ENCODE results near the gene GSDME.

The GSDME gene

DNA sequence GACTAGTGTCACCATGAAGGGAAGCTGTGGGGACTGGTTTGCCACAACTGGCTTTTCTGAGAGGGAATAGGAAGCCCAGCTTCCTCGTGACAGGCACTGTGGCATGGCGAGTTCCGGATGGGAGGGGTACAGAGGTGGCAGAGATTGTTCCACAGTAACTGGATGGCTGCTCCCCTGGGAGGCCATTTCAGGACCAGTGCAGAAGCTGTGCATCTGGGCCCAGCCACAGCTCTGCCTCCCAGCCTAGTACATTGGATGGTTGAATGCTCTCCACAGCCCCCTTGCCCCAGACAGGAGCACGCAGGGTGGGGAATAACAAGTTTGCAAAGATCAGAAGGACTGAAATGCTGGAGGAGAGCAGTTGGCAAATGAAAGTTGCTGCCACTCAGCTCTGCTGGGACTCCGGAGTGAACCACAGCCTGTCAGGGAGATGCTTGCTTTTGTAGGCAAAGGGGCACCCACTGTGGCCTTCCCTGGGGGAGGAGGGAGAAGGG is 51.8 kb downstream of the GSDME start:
- no peak for DNase-seq (ENCODE audit: low read depth in 2 of 2)

DNA sequence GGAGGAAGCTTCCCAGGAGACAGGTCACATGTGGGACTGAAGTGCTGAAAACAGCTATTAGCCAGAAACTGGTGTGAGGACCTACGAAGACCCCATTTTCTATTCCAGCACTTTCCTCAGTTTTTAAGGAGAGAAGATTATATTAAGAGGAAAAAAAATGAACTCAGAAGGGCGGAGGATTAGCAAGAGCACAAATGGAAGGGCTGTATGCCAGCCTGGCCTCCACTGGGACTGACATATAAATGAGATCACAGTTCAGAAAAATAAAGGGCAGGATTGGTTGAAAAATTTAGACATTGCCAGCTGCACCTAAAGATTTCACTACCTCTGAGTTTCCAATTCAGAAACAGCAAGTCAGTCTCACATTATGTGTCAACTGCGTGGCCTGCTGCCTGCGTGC is 53.0 kb downstream of the GSDME start:
- DNase-seq (ENCODE audit: low read depth in 2 of 2), result no peak

DNA sequence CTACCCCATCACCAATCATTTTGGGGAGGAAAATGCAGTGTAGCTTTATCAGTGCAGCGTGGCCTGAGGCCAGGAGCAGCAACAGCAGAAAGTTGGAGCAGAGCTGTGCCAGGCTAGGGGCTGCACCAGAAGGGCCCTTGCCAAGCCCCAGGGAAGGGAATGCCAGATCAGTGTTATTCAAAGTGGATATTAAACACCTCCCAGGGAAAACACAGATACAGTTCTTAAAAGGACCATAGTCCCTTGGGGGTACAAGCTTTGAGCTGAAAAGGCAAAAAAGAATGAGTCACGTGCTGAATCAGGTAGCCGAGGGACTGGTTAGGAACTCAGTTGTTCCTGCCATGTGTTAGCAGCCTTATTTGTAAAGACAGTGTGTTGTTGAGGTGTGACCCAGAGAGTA is 54.0 kb downstream of the GSDME start:
- DNase-seq (ENCODE audit: low read depth in 2 of 2), result no peak

DNA sequence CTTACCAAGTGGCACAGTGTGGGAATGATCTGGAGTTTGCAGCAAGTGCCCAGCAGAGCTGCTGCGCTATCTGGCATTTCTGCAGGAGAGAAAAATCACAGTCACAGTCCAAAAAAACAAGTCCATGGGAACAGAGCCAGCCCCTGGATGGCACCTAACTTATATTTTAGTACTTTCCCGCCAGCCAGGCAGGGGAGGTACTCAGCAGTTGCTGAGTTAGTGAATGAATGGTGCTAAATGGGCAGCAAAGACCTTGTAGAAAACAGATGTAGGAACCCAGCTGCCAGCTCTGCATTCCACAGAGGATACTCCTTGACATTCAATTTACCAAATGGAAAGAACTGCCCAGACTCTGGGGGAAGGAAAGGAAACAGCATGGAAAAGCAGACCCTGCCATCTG is 54.5 kb downstream of the GSDME start:
- DNase-seq (ENCODE audit: low read depth in 2 of 2), result no peak

DNA sequence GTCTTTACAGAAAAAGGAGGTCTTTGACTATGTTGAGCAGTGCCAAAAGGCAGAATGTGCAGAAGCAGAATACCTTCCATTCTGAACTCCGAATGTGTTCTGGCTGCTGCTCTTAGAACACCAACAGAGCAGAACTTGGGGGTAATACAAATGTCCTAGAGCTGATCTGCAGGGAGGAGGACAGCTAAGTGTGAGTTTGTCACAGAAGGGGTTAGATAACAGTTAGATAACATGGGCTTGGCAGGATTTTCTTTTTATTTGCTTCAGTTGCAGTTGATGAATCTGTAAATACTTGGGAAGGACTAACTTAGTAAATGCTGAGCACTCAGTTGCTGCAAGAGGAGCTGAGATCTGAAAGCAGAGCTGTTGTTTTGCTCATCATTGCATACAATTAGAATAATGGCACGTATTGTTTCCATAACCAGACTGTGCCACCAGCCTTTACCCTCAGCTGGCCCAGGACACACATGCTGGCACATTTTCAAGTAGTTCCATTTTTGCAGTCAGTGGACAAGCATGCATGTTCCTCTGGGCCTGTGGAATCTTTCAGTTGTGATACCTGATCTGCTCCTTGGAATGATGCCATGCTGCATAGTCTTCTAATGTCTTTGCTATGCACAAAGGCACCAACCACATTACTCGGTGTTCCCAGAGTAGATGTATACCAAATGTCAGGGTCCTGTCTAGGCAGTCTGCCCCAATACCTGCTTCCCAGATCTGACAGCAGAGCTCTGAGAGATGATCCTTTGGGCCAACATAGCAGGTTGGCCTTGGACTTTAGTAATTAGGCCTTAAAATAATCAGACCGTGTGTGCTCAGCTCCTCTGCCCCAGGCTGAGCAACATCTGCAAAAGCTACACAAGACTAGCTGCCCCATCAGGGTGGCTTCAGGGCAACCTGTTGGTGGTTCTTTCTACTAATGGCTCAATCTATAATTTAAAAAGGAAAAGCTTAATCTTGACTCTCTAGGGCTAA is 55.7 kb downstream of the GSDME start:
- DNase-seq (ENCODE audit: low read depth in 2 of 2), result no peak

DNA sequence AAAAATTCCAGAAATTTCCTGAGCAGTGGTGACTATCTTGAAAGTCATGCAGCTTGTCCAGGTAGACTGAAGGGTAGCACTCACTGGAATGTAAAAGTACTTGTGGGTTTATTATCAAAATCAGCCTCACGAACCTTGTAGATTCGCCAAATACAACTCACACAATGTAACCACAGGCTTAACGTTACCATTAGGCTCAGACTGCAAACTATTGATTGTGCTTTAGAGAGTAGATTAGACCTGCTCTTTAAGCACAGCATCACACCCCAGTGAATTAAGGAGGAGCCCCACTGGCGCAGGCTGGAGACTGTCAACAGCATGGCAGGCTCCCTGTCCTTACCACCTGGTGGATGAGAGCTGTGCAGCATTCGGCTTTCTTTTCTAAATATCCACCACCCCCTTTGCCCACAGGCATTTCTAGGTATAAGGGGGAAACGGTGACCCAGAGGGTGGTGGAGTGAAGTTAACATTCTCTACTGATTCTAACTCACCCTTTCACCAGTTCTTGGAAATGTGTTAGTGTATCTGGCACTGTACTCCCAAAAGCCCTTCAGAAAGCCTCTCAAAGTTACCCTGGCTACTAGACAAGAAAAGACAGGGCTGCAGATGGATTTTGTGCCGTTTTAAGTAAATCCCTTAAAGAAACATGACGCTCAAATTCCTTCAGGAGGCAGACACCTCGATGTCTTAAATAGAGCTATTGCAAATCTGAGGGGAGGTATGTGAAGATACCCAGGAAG is 56.6 kb downstream of the GSDME start:
- no peak for DNase-seq (ENCODE audit: low read depth in 2 of 2)

DNA sequence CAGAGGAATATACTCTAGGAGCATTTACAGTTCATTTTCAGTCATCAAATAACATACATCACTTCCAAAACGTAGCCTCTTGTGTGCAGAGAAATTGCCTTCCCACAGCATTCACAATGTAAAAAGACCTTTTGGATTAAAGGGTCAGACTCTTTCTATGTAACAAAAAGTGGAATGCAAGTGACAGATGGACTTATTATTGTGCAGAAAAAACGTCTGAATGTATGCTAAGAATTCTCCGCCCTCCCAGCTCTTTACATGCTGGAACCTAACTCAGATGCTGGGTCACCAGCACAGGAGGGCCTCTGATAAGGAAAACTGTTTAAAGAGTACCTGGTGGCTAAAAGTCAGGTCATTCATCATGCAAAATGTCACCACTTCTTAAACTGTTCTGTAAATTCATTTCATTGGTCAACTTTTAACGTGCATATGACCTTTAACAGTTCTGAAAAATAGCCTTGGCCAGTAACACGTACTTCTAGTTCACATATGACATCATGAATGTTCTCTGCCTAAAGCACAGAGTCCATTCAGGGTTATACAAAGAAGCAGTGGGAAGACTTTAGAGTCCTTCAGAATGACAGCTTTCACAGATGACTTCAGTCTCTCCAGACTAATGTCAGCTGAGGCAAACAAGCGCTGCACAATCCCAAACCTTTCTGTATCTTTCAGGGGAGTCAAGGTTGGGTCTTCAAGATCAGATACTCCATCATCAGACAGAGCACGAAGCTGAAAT is 58.6 kb downstream of the GSDME start:
- no peak for DNase-seq (ENCODE audit: low read depth in 2 of 2)

DNA sequence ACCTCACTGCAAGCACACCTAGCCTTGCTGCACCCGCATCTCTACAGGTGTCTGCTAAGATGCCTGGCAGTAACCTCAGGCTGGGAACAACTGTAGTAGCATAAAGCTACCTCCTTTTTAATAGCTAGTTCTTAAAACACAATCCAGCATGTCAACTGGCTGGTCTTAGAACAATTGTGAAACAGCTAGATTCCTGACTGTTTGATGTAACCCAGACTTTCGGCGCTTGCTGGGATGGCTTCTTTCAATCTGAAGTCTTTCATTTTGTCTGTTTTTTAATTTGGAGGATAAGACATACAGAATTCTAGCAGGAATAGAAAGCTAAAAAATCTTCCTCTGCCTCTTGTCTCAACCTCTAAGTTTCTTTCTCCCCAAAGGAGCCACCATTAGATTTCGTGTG is 59.8 kb downstream of the GSDME start:
- no peak for DNase-seq (ENCODE audit: low read depth in 2 of 2)

DNA sequence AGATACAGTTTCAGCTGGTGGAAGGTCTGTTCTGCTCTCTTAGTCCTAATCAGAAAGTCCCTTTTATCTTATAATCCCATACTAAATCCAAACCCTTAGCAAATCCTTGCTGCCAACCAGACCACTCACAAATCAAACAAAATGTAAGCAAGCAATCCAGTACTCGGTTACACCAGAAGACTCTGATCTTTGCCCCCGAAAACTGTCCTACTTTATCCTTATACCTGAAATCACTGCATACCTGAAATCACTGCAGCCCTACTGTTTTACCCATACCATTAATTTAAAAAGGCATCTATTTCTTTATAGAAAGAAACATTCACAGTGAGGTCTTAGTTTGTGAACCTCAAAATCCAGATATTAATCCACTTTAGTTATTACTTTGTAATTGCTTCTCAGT is 64.7 kb downstream of the GSDME start:
- no peak for DNase-seq (ENCODE audit: low read depth in 2 of 2)

DNA sequence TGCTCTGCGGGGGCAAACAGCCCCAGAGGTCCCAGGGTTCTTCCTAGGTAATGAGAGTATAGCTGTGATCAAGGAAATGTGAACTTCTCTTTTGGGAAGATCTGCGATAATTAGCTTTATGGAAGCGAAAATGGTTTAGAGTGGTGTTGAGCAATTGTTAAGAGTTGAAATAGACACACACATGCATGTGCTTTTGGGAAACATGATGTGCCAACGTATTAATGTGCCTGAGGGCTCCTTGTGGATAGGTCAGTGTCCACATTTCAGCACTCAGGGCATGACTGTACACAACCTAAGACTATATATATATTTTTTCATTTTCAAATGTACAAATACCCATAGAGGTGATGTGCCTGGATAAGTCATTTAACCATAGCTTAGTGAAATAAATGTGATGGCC is 67.0 kb downstream of the GSDME start:
- DNase-seq (ENCODE audit: low read depth in 2 of 2), result no peak

DNA sequence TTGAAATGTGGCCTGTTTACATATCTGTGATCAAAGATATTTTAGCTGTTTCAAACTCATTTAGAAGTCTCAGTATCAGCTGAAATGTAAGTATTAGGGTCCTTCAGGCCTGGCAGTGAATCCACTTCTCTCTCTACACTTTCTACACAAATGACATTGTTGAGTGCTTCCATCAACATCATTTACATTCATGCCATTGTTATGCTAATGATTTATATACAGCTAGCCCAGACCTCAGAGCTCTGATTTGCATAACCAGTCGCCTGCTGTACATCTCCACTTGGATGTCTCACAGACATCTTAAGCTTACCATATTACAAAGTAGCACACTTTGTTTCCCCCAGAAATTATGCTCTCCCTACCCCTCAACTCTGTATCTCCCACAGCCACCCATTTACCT is 71.6 kb downstream of the GSDME start:
- DNase-seq (ENCODE audit: low read depth in 2 of 2), result no peak

DNA sequence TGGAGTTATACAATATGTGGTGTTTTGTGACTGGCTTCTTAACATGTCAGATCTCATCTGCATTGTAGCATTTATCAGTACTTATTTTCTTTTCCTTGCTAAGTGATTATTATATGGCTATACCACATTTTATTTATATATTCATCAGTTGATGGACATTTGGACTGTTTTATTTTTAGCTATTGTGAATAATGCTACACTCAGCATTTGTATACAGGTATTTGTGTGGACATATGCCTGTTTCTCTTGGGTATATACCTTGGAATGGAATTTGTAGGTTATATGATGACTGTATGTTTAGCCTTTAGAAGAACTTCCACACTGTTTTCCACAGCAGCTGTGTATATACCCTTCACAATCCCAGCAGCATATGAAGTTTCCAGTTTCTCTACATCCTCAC is 86.5 kb downstream of the GSDME start:
- DNase-seq (ENCODE audit: low read depth in 2 of 2), result no peak

DNA sequence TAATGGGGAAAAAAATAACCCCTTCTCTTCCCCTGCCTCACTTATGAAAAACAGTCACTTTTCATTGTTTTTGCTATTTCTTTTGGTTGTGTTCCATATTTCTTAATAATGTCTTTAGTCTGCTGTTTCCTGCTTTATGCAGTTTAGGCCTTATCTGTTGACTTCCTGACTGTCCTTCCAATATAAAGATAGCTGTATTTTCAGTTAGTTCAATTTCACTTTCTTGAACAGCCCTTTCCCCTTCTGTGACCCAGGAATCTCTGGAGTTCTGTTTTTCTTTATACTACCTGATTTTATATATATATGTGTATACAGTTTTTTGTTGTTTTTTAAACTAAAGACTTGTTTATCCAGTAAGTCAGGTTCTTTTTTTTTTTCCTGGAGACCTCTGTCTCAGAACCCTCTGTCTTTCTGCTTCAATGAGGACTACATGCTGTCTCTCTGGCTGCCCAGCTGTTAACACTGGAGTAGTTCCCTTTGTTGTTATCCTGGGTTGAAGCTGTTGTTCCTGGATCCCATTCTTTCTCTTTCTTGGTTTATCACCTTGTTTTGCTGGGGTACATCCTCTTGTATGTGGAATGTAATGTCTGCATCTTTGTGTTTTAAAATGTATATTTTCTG is 87.2 kb downstream of the GSDME start:
- DNase-seq (ENCODE audit: low read depth in 2 of 2), result no peak

DNA sequence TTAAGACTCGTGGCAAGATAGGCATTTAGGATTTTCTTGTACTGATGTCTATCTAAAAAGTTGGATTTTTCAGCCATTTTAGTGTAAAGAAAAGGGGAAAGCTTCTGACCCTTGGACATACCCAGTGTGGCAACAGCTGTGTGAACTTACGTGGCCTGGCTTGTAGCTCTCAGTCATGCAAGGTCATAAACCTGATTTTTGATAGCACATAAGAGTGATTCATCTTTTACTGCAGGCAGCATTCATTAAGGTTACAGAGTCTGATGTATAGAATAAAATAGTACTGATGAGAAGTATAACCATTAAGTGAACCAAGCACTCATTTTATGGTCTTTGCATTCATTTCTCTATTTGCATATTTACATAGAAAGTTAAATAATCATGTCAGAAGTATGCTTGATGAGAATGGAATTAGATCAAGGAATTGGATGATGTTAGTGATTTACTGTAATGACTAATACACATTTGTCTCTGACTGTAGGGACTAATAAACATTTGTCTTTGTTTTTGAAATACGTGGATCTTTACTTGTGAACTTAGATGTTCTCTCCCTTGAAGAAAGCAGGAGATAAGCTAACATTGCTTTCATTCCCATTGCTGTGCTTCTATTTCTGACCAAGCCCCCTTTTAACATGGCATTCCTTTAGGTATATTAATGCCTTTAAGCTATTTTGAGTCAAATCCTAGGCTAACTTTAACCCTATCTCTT is 88.2 kb downstream of the GSDME start:
- DNase-seq (ENCODE audit: low read depth in 2 of 2), result no peak

DNA sequence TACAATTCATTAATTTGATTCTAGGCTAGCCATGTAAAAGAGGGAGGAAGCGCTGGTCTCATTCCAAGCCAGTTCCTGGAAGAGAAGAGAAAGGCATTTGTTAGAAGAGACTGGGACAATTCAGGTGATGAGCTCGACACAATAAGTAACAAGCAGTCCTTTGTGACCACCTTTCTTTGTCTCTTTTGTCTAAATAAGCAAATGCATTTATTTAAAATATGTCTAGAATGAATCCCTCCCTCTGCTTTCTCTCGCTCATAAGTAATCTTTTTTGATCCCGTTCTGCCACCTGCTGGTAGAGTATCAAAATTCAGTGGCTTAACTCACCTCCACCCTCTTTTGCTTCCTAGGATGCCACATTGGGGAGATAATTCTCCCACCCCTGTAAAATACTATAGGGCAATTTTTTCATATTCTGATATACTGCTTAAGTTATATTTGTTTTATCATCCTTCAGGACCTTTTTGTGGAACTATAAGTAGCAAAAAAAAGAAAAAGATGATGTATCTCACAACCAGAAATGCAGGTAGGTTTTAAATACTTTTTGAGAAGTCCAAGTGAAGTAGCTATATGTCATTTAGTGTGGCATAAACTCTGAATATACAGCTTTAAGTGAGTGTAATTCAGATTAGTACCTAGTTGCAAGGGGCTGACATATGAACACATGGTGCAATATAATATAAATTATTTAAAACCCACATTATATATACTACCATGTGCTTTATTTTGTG is 91.5 kb downstream of the GSDME start:
- DNase-seq (ENCODE audit: low read depth in 2 of 2), result peak in 1 of 2 donors; percentile 17

DNA sequence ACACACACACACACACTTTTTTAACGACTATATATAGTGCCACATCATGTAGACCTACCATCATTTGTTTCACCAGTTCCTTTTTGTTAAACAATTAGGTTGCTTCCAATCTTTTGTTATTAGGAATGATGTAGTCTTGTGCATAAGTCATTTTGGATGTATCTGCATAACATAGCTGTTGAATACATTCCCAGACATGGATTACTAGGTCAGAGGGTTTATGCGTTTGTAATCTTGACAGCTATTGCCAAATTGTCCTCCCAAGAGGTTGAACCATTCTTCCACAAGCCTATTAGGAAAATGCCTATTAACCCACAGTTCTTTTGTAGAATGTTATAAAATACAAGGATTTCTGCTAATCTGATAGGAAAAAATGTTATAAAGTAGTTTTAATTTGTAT is 96.7 kb downstream of the GSDME start:
- no peak for DNase-seq (ENCODE audit: low read depth in 2 of 2)

DNA sequence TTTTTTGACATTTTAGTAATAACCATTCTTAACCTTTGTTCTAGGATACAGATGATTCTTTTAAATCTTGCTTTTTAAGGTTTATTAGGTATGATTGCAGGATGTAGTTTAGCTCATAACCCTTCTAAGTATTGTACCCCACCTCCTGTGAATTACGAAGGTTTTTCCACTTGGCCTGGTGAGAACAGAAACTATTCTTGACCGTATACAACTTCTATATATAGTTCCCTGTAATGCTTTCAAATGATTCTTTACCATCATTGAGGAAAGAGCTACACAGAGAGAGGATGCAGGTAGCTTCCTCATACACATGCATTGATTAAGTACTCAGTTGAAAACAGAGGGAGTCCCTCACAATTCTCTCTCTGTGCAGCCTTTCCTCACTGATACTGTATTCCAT is 97.8 kb downstream of the GSDME start:
- DNase-seq (ENCODE audit: low read depth in 2 of 2), result no peak

DNA sequence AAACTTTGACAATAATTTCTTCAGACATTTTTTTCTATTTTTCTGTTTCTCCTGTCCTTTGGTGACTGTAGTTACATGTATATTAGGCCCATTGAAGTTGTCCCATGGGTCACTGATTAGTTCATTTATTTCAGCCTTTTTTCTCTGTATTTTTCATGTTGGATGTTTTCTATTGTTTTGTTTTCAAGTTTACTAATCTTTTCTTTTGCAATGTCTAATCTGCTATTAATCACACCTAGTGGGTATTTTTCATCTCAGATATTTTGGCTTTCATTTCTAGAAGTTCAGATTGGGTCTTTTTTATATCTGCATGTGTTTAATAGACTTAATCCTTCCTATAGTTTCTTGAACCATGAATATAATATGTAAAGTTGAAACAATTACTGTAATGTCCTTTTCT is 99.3 kb downstream of the GSDME start:
- no peak for DNase-seq (ENCODE audit: low read depth in 2 of 2)

DNA sequence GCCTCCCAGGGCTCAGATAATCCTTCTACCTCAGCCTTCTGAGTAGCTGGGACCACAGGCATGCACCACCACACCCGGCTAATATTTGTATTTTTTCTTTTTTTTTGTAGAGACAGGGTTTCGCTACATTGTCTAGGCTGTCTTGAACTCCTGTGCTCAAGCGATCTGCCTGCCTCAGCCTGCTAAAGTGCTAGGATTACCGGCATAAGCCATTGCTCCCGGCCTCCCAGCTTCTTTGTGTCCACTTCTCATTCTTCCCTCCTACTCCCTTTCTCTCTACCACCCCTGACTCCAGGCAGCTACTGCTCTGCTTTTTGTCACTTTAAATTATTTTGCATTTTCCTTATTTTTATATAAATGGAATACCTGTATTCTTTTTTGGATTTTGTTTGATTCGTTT is 100.7 kb downstream of the GSDME start:
- no peak for DNase-seq (ENCODE audit: low read depth in 2 of 2)

DNA sequence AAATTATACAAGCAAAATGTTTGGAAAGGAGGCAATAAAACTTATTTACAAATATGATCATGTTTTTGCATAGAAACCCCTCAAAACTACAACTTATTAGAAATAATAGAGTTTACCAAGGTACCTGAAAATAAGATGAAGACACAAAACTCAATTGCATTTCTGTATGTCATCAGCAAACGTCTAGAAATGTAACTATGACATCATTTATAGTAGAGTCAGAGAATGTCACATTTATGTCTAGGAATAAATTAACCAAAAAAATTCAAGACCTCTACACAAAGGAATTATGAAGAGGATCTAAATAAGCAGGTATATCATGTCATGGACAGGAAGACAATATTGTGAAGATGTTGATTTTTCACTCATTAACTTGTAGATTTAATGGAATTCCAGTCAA is 103.0 kb downstream of the GSDME start:
- no peak for DNase-seq (ENCODE audit: low read depth in 2 of 2)
